Neuronal stem cell (in vitro differentiated cells): ENCODE results near the gene PLCH1.
A peak's percentile ranks its signal among the peaks of the same experiment; 100 is the strongest.

Experiments
- DNase-seq: peaks from one replicate; pipeline ENCODE4 v3.0.0-alpha.2; 2013; ENCODE audit warnings: low spot score
- H2AFZ ChIP-seq: one replicate; pipeline ENCODE4 v1.6.1; 2013; ENCODE audit warnings: mild to moderate bottlenecking, low read length, inconsistent platforms
- H2AK5ac ChIP-seq: 2 replicates; pipeline ENCODE4 v1.6.1; 2013; ENCODE audit warnings: low read depth, mild to moderate bottlenecking, inconsistent platforms, low read length, moderate library complexity, mixed read lengths
- H2BK120ac ChIP-seq: 2 replicates; pipeline ENCODE4 v1.6.1; 2013; ENCODE audit warnings: low read depth, mild to moderate bottlenecking, inconsistent platforms, low read length, moderate library complexity, mixed read lengths
- H2BK12ac ChIP-seq: one replicate; pipeline ENCODE4 v1.6.1; 2013; ENCODE audit warnings: low read length, inconsistent platforms
- H2BK15ac ChIP-seq: 2 replicates; pipeline ENCODE4 v1.6.1; 2013; ENCODE audit warnings: mild to moderate bottlenecking, low read length, inconsistent platforms, mixed read lengths
- H2BK5ac ChIP-seq: one replicate; pipeline ENCODE4 v1.6.1; 2013; ENCODE audit warnings: inconsistent platforms, mild to moderate bottlenecking, low read length, moderate library complexity
- H3K14ac ChIP-seq: one replicate; pipeline ENCODE4 v1.6.1; 2013; ENCODE audit warnings: low read length, inconsistent platforms
- H3K18ac ChIP-seq: 2 replicates; pipeline ENCODE4 v1.6.1; 2013; ENCODE audit warnings: low read length, inconsistent platforms
- H3K23ac ChIP-seq: 2 replicates; pipeline ENCODE4 v1.6.1; 2013; ENCODE audit warnings: low read depth, mild to moderate bottlenecking, mixed read lengths, low read length, inconsistent platforms; ENCODE audit not compliant: poor library complexity
- H3K27ac ChIP-seq: replicated peaks from 3 replicates; pipeline ENCODE4 v1.5.1; 2013; ENCODE audit warnings: low read length, inconsistent platforms
- H3K27me3 ChIP-seq, 3 experiments: 2 replicates each; pipeline ENCODE4 v1.6.1; 2013; ENCODE audit warnings: low read length in 3 of 3, mild to moderate bottlenecking in 2 of 3, inconsistent platforms in 1 of 3, low read depth in 1 of 3, mixed read lengths in 1 of 3, moderate library complexity in 1 of 3; ENCODE audit not compliant: control insufficient read depth in 3 of 3, insufficient read depth in 3 of 3
- H3K36me3 ChIP-seq, 2 donors: replicated peaks in 1 of 2; 2 replicates each; pipeline ENCODE4 v1.6.1; 2013; ENCODE audit warnings: low read length in 2 of 2; ENCODE audit not compliant: control insufficient read depth in 2 of 2, insufficient read depth in 2 of 2
- H3K4ac ChIP-seq: 2 replicates; pipeline ENCODE4 v1.6.1; 2013; ENCODE audit warnings: inconsistent platforms, mild to moderate bottlenecking, low read length, moderate library complexity
- H3K4me1 ChIP-seq, 2 donors: 1 replicate in 1 of 2; 2 replicates in 1 of 2; pipeline ENCODE4 v1.6.1; 2013; ENCODE audit warnings: low read length in 2 of 2, low read depth in 1 of 2; ENCODE audit not compliant: control insufficient read depth in 2 of 2, insufficient read depth in 1 of 2
- H3K4me2 ChIP-seq: one replicate; pipeline ENCODE4 v1.6.1; 2013; ENCODE audit warnings: mild to moderate bottlenecking, low read length, inconsistent platforms; ENCODE audit not compliant: insufficient read depth, poor library complexity, severe bottlenecking
- H3K4me3 ChIP-seq, 2 donors: 2 replicates each; pipeline ENCODE4 v1.5.1; 2013; ENCODE audit warnings: low read length in 2 of 2, mild to moderate bottlenecking in 2 of 2, inconsistent platforms in 1 of 2, moderate library complexity in 1 of 2
- H3K79me1 ChIP-seq: one replicate; pipeline ENCODE4 v1.6.1; 2013; ENCODE audit warnings: low read depth, mild to moderate bottlenecking, inconsistent platforms, low read length, moderate library complexity
- H3K9ac ChIP-seq: one replicate; pipeline ENCODE4 v1.6.1; 2013; ENCODE audit warnings: mild to moderate bottlenecking, low read depth, low read length, inconsistent platforms; ENCODE audit not compliant: poor library complexity
- H3K9me3 ChIP-seq, 2 donors: replicated peaks in 1 of 2; 2 replicates each; pipeline versions ENCODE3 to v1.6.1; 2013; ENCODE audit warnings: low read length in 2 of 2, mild to moderate bottlenecking in 2 of 2, inconsistent platforms in 1 of 2, low read depth in 1 of 2, mixed read lengths in 1 of 2, moderate library complexity in 1 of 2; ENCODE audit not compliant: control insufficient read depth in 2 of 2, insufficient read depth in 1 of 2
- H4K8ac ChIP-seq: one replicate; pipeline ENCODE4 v1.6.1; 2013; ENCODE audit warnings: low read depth, mild to moderate bottlenecking, inconsistent platforms, low read length, moderate library complexity
- H4K91ac ChIP-seq: one replicate; pipeline ENCODE4 v1.6.1; 2013; ENCODE audit warnings: low read length, low read depth, mild to moderate bottlenecking, inconsistent platforms; ENCODE audit not compliant: poor library complexity
- WGBS, 2 donors: extraction: QIAGEN DNeasy Blood & Tissue Kit; methylation state at CpG; one replicate each; pipeline ENCODE4 v1.1.7; 2013; ENCODE audit warnings: missing lambda C conversion rate in 2 of 2, mixed read lengths in 1 of 2; ENCODE audit not compliant: insufficient read length in 2 of 2, insufficient replicate concordance in 1 of 2; ENCODE audit errors: extremely low coverage in 2 of 2; 5-methylcytosine and 5-hydroxymethylcytosine counted together

The PLCH1 gene

DNA sequence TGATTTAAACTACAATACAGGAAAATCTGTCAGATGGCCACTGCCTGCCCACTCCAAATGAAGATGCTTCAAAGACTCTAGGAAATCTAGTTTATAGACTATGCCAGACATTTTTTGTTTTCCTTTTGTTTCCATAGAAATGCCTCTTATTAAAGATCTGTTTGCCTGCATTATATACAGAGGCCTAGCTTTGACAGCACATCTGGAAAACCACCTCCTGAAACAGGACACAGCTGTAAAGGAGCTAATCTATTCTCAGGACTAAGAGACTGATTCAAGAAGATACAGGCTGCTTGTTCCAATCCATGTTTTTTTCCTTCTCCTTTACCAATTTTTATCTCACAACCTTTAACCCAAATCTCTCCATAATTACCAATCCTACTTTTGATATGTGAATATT lies 376.1 kb downstream of the PLCH1 start:
- Histone ChIP-seq H3K4me3 (no peak overlapping the region), H3K27me3 (no peaks in the 10 kb centered on the region), H3K18ac (no peak overlapping the region), H3K9ac (no peak overlapping the region), H4K8ac (no peak overlapping the region), H2BK5ac (no peak overlapping the region), H2AK5ac (no peak overlapping the region), H3K9me3 (peaks cover 3 to 8% of the 10 kb centered on the region in 2 donors), H3K14ac (no peak overlapping the region), H3K4me2 (no peak overlapping the region), H2BK12ac (no peak overlapping the region), H2BK15ac (no peak overlapping the region), H3K23ac (no peak overlapping the region), H4K91ac (no peak overlapping the region), H3K79me1 (no peaks in the 10 kb centered on the region), H3K36me3 (no peaks in the 10 kb centered on the region), H2AFZ (no peak overlapping the region), H3K4me1 (peaks cover 5 to 37% of the 10 kb centered on the region in 2 donors), H3K4ac (no peak overlapping the region), H2BK120ac (no peak overlapping the region), H3K27ac (no peak overlapping the region)
- no peak for DNase-seq

- Histone ChIP-seq H3K4me1 (peaks cover 5 to 46% of the 10 kb centered on the region in 2 donors), H3K18ac (no peak overlapping the region), H3K27ac (no peak overlapping the region)
These were observed 377.4 kb downstream of the PLCH1 start for GRCh38 chr3:155367506-155367905.

DNA sequence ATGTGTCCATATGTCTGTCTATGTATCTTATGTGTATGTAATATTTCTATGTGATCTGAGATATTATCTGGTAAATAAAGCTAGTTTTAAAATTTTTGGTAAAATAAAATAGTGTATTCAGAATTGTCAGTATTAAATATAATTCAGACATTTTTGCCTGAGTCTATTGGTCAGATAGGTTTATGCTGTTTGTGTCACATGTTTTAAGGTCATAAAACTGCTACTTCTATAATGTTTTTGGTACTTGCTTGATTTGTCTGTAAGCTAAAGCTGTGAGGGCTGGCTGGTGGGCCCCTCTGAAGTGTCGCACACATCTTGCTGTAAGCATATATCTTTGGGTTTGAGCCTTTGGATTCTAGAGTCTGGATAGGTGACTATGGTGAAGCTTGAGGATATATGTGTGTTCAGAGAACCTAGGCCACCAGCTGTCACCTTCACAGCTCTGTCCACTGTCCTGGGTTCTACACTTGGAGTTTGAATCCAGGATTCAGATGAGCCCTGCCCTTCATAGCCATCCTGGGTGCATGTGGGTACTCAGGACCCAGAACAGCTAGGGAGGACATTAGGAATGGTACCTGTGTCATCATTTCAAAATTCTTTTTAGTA lies 379.6 kb downstream of the PLCH1 start:
- Histone ChIP-seq H3K9ac (no peak overlapping the region), H3K4ac (no peak overlapping the region), H2AK5ac (no peak overlapping the region), H2BK15ac (no peak overlapping the region), H3K4me2 (no peak overlapping the region), H4K91ac (no peak overlapping the region), H3K27ac (no peak overlapping the region), H2AFZ (no peak overlapping the region), H3K4me3 (no peak overlapping the region), H3K18ac (no peak overlapping the region), H3K9me3 (peaks cover 3 to 16% of the 10 kb centered on the region in 2 donors), H3K14ac (no peak overlapping the region), H3K4me1 (peaks cover 3 to 39% of the 10 kb centered on the region in 2 donors), H2BK120ac (no peak overlapping the region), H3K27me3 (no peaks in the 10 kb centered on the region), H3K79me1 (no peaks in the 10 kb centered on the region), H2BK5ac (no peak overlapping the region), H4K8ac (no peak overlapping the region), H3K23ac (no peak overlapping the region), H3K36me3 (peaks cover 0 to 1% of the 10 kb centered on the region in 2 donors), H2BK12ac (no peak overlapping the region)
- no peak for DNase-seq
- no CpG with 5 or more reads among the region's 1 CpG for WGBS, 2 donors

More at GRCh38 chr3:155367506-155367905, 377.4 kb downstream of the PLCH1 start:
- no peaks in the 10 kb centered on the region for H3K27me3 ChIP-seq
- H3K14ac ChIP-seq = no peak overlapping the region
- no peak overlapping the region for H2BK5ac ChIP-seq
- H3K4me2 ChIP-seq = no peak overlapping the region
- H3K4me3 ChIP-seq = no peak overlapping the region
- H2AFZ ChIP-seq = peak overlapping the region; percentile 61
- no peak for DNase-seq
- H3K9me3 ChIP-seq = peaks cover 3 to 8% of the 10 kb centered on the region in 2 donors
- H3K79me1 ChIP-seq = no peaks in the 10 kb centered on the region
- H2BK120ac ChIP-seq = no peak overlapping the region
- no peak overlapping the region for H4K8ac ChIP-seq
- H3K4ac ChIP-seq = no peak overlapping the region
- H2AK5ac ChIP-seq = no peak overlapping the region
- H3K36me3 ChIP-seq = no peaks in the 10 kb centered on the region
- H3K9ac ChIP-seq = no peak overlapping the region
- H3K23ac ChIP-seq = no peak overlapping the region
- H4K91ac ChIP-seq = no peak overlapping the region
- no peak overlapping the region for H2BK12ac ChIP-seq
- no peak overlapping the region for H2BK15ac ChIP-seq

DNA sequence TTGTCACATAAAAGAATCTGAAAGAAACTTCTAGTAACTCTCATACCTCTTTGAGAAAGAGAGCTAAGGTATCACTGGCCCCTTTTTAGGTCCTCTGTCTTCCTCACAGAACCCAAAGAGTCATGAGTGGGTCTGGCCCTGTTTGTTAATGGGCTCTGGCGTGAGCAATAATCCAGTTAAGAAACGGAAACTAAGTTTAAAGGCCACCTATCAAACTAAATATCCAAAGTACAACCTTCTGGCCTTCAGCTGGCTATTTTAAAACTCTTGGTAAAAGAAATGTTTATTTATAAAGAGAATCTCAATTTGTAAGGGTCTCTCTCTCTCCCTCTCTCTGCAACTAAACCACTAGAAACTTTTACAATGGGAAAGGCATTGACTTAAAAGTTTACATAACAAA lies 380.4 kb downstream of the PLCH1 start:
- no CpG with 5 or more reads among the region's 2 CpGs for WGBS, 2 donors

More for the DNA sequence above, 380.4 kb downstream of the PLCH1 start:
- Histone ChIP-seq H3K36me3 (peaks cover 0 to 1% of the 10 kb centered on the region in 2 donors), H2BK5ac (no peak overlapping the region), H2BK12ac (no peak overlapping the region), H3K4me3 (no peak overlapping the region), H3K27me3 (no peaks in the 10 kb centered on the region), H3K14ac (no peak overlapping the region), H2AFZ (peak overlapping the region; percentile 57), H3K9me3 (peaks cover 3 to 20% of the 10 kb centered on the region in 2 donors), H3K27ac (peak overlapping the region; percentile 85), H3K23ac (no peak overlapping the region), H3K9ac (no peak overlapping the region), H3K4me2 (no peak overlapping the region), H2BK15ac (no peak overlapping the region), H4K8ac (no peak overlapping the region), H2AK5ac (no peak overlapping the region), H3K18ac (no peak overlapping the region), H3K4ac (no peak overlapping the region), H3K79me1 (no peaks in the 10 kb centered on the region), H2BK120ac (no peak overlapping the region), H3K4me1 (peaks cover 3 to 36% of the 10 kb centered on the region in 2 donors), H4K91ac (no peak overlapping the region)
- DNase-seq = no peak
